ENCODE measurements around the gene BAZ2B.

DNA sequence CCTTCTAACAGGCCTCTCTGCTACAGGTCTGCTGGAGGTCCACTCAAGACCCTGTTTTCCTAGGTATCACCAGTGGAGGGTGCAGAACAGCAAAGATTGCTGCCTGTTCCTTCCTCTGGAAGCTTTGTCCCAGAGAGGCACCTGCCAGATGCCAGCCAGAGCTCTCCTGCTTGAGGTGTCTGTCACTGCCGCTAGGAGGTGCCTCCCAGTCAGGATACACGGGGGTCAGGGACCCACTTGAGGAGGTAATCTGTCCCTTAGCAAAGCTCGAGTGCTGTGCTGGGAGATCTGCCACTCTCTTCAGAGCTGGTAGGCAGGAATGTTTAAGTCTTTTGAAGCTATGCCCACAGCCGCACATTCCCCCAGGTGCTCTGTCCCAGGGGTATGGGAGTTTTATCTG lies 140.6 kb downstream of the BAZ2B start:
- TF ChIP-seq GABPB1 (CRISPR knock-in tag; IDR thresholded peaks at IDR 0.05) (no peak), SMAD4 (CRISPR knock-in tag; IDR thresholded peaks at IDR 0.05) (no peak), ELF4 (CRISPR knock-in tag; IDR thresholded peaks at IDR 0.05; ENCODE audit: low read depth) (no peak)
- TF ChIP-seq, protein P1, sequence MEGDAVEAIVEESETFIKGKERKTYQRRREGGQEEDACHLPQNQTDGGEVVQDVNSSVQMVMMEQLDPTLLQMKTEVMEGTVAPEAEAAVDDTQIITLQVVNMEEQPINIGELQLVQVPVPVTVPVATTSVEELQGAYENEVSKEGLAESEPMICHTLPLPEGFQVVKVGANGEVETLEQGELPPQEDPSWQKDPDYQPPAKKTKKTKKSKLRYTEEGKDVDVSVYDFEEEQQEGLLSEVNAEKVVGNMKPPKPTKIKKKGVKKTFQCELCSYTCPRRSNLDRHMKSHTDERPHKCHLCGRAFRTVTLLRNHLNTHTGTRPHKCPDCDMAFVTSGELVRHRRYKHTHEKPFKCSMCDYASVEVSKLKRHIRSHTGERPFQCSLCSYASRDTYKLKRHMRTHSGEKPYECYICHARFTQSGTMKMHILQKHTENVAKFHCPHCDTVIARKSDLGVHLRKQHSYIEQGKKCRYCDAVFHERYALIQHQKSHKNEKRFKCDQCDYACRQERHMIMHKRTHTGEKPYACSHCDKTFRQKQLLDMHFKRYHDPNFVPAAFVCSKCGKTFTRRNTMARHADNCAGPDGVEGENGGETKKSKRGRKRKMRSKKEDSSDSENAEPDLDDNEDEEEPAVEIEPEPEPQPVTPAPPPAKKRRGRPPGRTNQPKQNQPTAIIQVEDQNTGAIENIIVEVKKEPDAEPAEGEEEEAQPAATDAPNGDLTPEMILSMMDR (IDR thresholded peaks at IDR 0.05): no peak

All from WTC11 (cell line).